ENCODE data around the gene DIP2C.

Gene DIP2C

DNA sequence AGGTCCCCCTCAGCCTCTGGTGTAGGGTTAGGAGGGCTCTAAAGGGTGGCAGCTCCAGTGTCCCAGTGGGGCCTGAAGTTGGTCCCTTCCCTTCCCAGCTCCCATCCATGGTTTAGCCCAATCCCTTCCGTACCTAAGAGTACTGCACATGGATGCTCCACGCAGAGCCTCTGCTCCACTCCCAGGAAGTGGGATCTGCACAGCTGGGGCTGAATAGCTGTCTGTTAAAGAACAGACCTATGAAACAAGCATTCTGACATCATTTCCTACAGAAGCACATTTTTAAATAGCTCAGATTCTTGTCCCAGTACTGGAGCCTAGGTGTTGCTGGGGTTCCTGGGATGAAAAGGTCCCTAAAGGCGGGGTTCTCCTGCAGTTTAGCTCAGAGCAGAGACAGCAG, 418.3 kb downstream of the DIP2C start:
- Histone ChIP-seq H3K36me3 (ENCODE audit: insufficient read depth, low read length) (no peaks in the 10 kb centered on the region), H3K27ac (ENCODE audit: low read length) (no peak overlapping the region), H3K27me3 (ENCODE audit: insufficient read depth, low read length, poor library complexity) (no peaks in the 10 kb centered on the region), H4K20me1 (ENCODE audit: insufficient read depth, low read length) (no peaks in the 10 kb centered on the region), H3K79me2 (ENCODE audit: insufficient read depth, low read length) (no peaks in the 10 kb centered on the region), H2AFZ (ENCODE audit: low read depth, low read length) (no peak overlapping the region), H3K9ac (ENCODE audit: low read depth, low read length) (no peak overlapping the region), H3K4me3 (ENCODE audit: low read depth in 1 of 2, low read length in 2 of 2) (no peak overlapping the region), H3K4me1 (ENCODE audit: insufficient read depth, low read length) (0 out of 2 replicates have a peak, but pooled peaks cover 2% of the 10 kb centered on the region), H3K9me3 (ENCODE audit: insufficient read depth, low read length, severe bottlenecking) (no peaks in the 10 kb centered on the region), H3K4me2 (ENCODE audit: insufficient read depth, low read length) (no peak overlapping the region)
- DNase-seq (no peak), ATAC-seq (ENCODE audit: insufficient read depth, low read depth) (no peak)
- TF ChIP-seq EZH2 (IDR thresholded peaks at IDR 0.05; ENCODE audit: borderline replicate concordance, low read depth, low read length, severe bottlenecking) = no peak
- TF ChIP-seq, protein P1, sequence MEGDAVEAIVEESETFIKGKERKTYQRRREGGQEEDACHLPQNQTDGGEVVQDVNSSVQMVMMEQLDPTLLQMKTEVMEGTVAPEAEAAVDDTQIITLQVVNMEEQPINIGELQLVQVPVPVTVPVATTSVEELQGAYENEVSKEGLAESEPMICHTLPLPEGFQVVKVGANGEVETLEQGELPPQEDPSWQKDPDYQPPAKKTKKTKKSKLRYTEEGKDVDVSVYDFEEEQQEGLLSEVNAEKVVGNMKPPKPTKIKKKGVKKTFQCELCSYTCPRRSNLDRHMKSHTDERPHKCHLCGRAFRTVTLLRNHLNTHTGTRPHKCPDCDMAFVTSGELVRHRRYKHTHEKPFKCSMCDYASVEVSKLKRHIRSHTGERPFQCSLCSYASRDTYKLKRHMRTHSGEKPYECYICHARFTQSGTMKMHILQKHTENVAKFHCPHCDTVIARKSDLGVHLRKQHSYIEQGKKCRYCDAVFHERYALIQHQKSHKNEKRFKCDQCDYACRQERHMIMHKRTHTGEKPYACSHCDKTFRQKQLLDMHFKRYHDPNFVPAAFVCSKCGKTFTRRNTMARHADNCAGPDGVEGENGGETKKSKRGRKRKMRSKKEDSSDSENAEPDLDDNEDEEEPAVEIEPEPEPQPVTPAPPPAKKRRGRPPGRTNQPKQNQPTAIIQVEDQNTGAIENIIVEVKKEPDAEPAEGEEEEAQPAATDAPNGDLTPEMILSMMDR (IDR thresholded peaks at IDR 0.05; ENCODE audit: borderline replicate concordance, extremely low read depth, low read length, poor library complexity, severe bottlenecking) = no peak

- Histone ChIP-seq H3K36me3 (ENCODE audit: insufficient read depth, low read length) (no peaks in the 10 kb centered on the region), H3K4me2 (ENCODE audit: insufficient read depth, low read length) (no peak overlapping the region), H3K4me3 (ENCODE audit: low read depth in 1 of 2, low read length in 2 of 2) (no peak overlapping the region), H3K4me1 (ENCODE audit: insufficient read depth, low read length) (peaks cover 15% of the 10 kb centered on the region), H3K9me3 (ENCODE audit: insufficient read depth, low read length, severe bottlenecking) (no peaks in the 10 kb centered on the region), H3K27ac (ENCODE audit: low read length) (no peak overlapping the region), H4K20me1 (ENCODE audit: insufficient read depth, low read length) (no peaks in the 10 kb centered on the region), H3K9ac (ENCODE audit: low read depth, low read length) (no peak overlapping the region), H3K79me2 (ENCODE audit: insufficient read depth, low read length) (no peaks in the 10 kb centered on the region), H2AFZ (ENCODE audit: low read depth, low read length) (no peak overlapping the region), H3K27me3 (ENCODE audit: insufficient read depth, low read length, poor library complexity) (no peaks in the 10 kb centered on the region)
- TF ChIP-seq, protein P1 (IDR thresholded peaks at IDR 0.05; ENCODE audit: borderline replicate concordance, extremely low read depth, low read length, poor library complexity, severe bottlenecking) = no peak
- no peak for TF ChIP-seq EZH2 (IDR thresholded peaks at IDR 0.05; ENCODE audit: borderline replicate concordance, low read depth, low read length, severe bottlenecking)
- ATAC-seq (ENCODE audit: insufficient read depth, low read depth) (no peak), DNase-seq (no peak)
These were observed 419.9 kb downstream of the DIP2C start for GRCh38 chr10:269440-270074.

- H3K9me3 ChIP-seq (ENCODE audit: insufficient read depth, low read length, severe bottlenecking) = no peaks in the 10 kb centered on the region
- H3K79me2 ChIP-seq (ENCODE audit: insufficient read depth, low read length) = no peaks in the 10 kb centered on the region
- H3K36me3 ChIP-seq (ENCODE audit: insufficient read depth, low read length) = no peaks in the 10 kb centered on the region
- no peak overlapping the region for H3K27ac ChIP-seq (ENCODE audit: low read length)
- H3K9ac ChIP-seq (ENCODE audit: low read depth, low read length) = no peak overlapping the region
- DNase-seq (no peak), ATAC-seq (ENCODE audit: insufficient read depth, low read depth) (no peak)
- H3K4me3 ChIP-seq (ENCODE audit: low read depth in 1 of 2, low read length in 2 of 2) = no peak overlapping the region
- H2AFZ ChIP-seq (ENCODE audit: low read depth, low read length) = no peak overlapping the region
- no peaks in the 10 kb centered on the region for H3K27me3 ChIP-seq (ENCODE audit: insufficient read depth, low read length, poor library complexity)
- H3K4me2 ChIP-seq (ENCODE audit: insufficient read depth, low read length) = no peak overlapping the region
- H3K4me1 ChIP-seq (ENCODE audit: insufficient read depth, low read length) = peaks cover 15% of the 10 kb centered on the region
- TF ChIP-seq, protein P1 (IDR thresholded peaks at IDR 0.05; ENCODE audit: borderline replicate concordance, extremely low read depth, low read length, poor library complexity, severe bottlenecking) = no peak
- no peak for TF ChIP-seq EZH2 (IDR thresholded peaks at IDR 0.05; ENCODE audit: borderline replicate concordance, low read depth, low read length, severe bottlenecking)
- no peaks in the 10 kb centered on the region for H4K20me1 ChIP-seq (ENCODE audit: insufficient read depth, low read length)
These were observed 421.8 kb downstream of the DIP2C start for GRCh38 chr10:267705-268104.

Measured in DND-41 (cell line).